ENCODE measurements around the gene CD46.
"Not testable (repeated sequence)": the region's sequence is repeated elsewhere in the genome, so short reads cannot be mapped to it uniquely, and the experiment has no call there.

CD46 gene

DNA sequence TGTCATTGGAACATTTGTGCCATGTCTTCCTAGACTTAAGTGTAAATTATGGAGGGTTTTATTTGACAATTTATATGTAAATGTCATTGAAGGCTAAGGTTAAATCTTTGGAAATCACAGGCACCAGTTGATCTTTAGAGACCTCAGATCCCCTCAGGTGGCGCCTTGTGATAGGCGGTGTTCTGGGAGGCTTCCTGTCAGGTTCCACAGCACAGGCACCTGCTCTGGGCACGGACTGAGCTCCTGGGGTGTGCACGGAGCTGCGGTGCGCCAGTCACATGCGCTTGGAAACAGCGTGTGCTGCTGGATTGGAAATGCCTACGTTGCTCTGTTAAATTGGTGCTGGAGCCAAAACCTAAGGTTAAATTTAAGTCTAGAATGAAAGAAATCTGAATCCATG is 12.1 kb downstream of the CD46 start:
- H3K79me2 ChIP-seq (ENCODE audit: insufficient read depth, low read length), result peaks cover 6% of the 10 kb centered on the region; the same call in 1 of the 2 replicates
- no peak overlapping the region for H2AFZ ChIP-seq (ENCODE audit: low read depth, low read length)
- no peak for ATAC-seq (ENCODE audit: insufficient read depth, low read depth)
- TF ChIP-seq, protein P1, sequence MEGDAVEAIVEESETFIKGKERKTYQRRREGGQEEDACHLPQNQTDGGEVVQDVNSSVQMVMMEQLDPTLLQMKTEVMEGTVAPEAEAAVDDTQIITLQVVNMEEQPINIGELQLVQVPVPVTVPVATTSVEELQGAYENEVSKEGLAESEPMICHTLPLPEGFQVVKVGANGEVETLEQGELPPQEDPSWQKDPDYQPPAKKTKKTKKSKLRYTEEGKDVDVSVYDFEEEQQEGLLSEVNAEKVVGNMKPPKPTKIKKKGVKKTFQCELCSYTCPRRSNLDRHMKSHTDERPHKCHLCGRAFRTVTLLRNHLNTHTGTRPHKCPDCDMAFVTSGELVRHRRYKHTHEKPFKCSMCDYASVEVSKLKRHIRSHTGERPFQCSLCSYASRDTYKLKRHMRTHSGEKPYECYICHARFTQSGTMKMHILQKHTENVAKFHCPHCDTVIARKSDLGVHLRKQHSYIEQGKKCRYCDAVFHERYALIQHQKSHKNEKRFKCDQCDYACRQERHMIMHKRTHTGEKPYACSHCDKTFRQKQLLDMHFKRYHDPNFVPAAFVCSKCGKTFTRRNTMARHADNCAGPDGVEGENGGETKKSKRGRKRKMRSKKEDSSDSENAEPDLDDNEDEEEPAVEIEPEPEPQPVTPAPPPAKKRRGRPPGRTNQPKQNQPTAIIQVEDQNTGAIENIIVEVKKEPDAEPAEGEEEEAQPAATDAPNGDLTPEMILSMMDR (IDR thresholded peaks at IDR 0.05; ENCODE audit: borderline replicate concordance, extremely low read depth, low read length, poor library complexity, severe bottlenecking), result no peak
- TF ChIP-seq EZH2 (IDR thresholded peaks at IDR 0.05; ENCODE audit: borderline replicate concordance, low read depth, low read length, severe bottlenecking), result no peak
- H3K4me2 ChIP-seq (ENCODE audit: insufficient read depth, low read length), result no peak overlapping the region
- H4K20me1 ChIP-seq (ENCODE audit: insufficient read depth, low read length), result peaks cover 5% of the 10 kb centered on the region; the same call in 1 of the 2 replicates
- no peaks in the 10 kb centered on the region for H3K4me1 ChIP-seq (ENCODE audit: insufficient read depth, low read length)
- peaks cover 94% of the 10 kb centered on the region for H3K36me3 ChIP-seq (ENCODE audit: insufficient read depth, low read length)
- H3K27me3 ChIP-seq (ENCODE audit: insufficient read depth, low read length, poor library complexity), result no peaks in the 10 kb centered on the region
- H3K9ac ChIP-seq (ENCODE audit: low read depth, low read length), result no peak overlapping the region
- DNase-seq, result no peak
- H3K9me3 ChIP-seq (ENCODE audit: insufficient read depth, low read length, severe bottlenecking), result no peaks in the 10 kb centered on the region
- no peak overlapping the region for H3K4me3 ChIP-seq (ENCODE audit: low read depth in 1 of 2, low read length in 2 of 2)
- no peak overlapping the region for H3K27ac ChIP-seq (ENCODE audit: low read length)

DNA sequence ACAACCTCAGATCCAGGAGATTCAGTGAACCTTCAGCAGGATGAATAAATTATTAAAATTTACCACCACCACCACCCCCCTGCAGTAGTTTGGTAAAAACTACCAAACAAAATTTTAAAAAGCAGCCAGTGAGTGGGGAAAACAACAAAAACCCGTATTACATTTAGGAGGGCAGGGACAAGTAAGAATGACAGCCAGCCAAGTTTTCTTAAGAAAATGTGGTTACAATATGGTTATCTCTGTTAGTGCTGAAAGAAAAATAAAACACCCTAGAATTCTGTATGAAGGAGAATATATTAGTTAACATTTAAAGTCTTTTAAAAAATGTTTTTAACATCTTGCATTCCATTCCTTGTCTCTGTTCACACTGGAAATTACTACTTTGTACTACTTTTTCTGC is 14.7 kb downstream of the CD46 start:
- no peaks in the 10 kb centered on the region for H3K9me3 ChIP-seq (ENCODE audit: insufficient read depth, low read length, severe bottlenecking)
- H4K20me1 ChIP-seq (ENCODE audit: insufficient read depth, low read length), result peaks cover 3% of the 10 kb centered on the region; the same call in 1 of the 2 replicates
- H3K79me2 ChIP-seq (ENCODE audit: insufficient read depth, low read length), result peaks cover 8% of the 10 kb centered on the region; the same call in 1 of the 2 replicates
- no peak overlapping the region for H3K9ac ChIP-seq (ENCODE audit: low read depth, low read length)
- H3K4me1 ChIP-seq (ENCODE audit: insufficient read depth, low read length), result no peaks in the 10 kb centered on the region
- H3K4me3 ChIP-seq (ENCODE audit: low read depth in 1 of 2, low read length in 2 of 2), result no peak overlapping the region
- no peak overlapping the region for H2AFZ ChIP-seq (ENCODE audit: low read depth, low read length)
- H3K36me3 ChIP-seq (ENCODE audit: insufficient read depth, low read length), result peaks cover 83% of the 10 kb centered on the region
- no peak overlapping the region for H3K4me2 ChIP-seq (ENCODE audit: insufficient read depth, low read length)
- TF ChIP-seq, protein P1 (IDR thresholded peaks at IDR 0.05; ENCODE audit: borderline replicate concordance, extremely low read depth, low read length, poor library complexity, severe bottlenecking), result no peak
- TF ChIP-seq EZH2 (IDR thresholded peaks at IDR 0.05; ENCODE audit: borderline replicate concordance, low read depth, low read length, severe bottlenecking), result no peak
- DNase-seq, result no peak
- no peak for ATAC-seq (ENCODE audit: insufficient read depth, low read depth)
- H3K27ac ChIP-seq (ENCODE audit: low read length), result no peak overlapping the region
- H3K27me3 ChIP-seq (ENCODE audit: insufficient read depth, low read length, poor library complexity), result no peaks in the 10 kb centered on the region

DNA sequence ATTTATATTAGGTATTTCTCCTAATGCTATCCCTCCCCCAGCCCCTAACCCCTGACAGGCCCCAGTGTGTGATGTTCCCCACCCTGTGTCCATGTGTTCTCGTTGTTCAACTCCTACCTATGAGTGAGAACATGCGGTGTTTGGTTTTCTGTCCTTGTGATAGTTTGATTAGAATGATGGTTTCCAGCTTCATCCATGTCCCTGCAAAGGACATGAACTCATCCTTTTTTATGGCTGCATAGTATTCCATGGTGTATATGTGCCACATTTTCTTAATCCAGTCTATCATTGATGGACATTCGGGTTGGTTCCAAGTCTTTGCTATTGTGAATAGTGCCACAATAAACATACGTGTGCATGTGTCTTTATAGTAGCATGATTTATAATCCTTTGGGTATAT is 18.7 kb downstream of the CD46 start:
- not testable (repeated sequence) for ATAC-seq (ENCODE audit: insufficient read depth, low read depth); H3K9me3 ChIP-seq (ENCODE audit: insufficient read depth, low read length, severe bottlenecking); H3K4me1 ChIP-seq (ENCODE audit: insufficient read depth, low read length); H4K20me1 ChIP-seq (ENCODE audit: insufficient read depth, low read length); H3K9ac ChIP-seq (ENCODE audit: low read depth, low read length); H3K4me2 ChIP-seq (ENCODE audit: insufficient read depth, low read length); H3K4me3 ChIP-seq (ENCODE audit: low read depth in 1 of 2, low read length in 2 of 2); H3K27me3 ChIP-seq (ENCODE audit: insufficient read depth, low read length, poor library complexity); H2AFZ ChIP-seq (ENCODE audit: low read depth, low read length); H3K27ac ChIP-seq (ENCODE audit: low read length); DNase-seq
- H3K36me3 ChIP-seq (ENCODE audit: insufficient read depth, low read length), result peaks cover 50% of the 10 kb centered on the region
- peaks cover 12% of the 10 kb centered on the region; the same call in 1 of the 2 replicates for H3K79me2 ChIP-seq (ENCODE audit: insufficient read depth, low read length)

DNA sequence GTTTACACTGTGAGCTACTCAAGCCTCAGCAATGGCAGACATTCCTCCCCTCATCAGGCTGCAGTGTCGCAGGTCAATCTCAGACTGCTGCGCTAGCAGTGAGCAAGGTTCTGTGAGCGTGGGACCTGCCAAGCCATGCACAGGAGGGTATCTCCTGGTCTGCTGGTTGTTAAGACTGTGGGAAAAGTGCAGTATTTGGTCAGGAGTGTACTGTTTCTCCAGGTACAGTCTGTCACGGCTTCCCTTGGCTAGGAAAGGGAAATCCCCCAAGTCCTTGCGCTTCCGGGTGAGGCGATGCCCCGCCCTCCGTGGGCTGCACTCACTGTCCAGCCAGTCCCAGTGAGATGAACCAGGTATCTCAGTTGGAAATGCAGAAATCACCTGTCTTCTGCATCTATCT is 24.2 kb downstream of the CD46 start:
- not testable (repeated sequence) for ATAC-seq (ENCODE audit: insufficient read depth, low read depth); H3K4me1 ChIP-seq (ENCODE audit: insufficient read depth, low read length); H3K9me3 ChIP-seq (ENCODE audit: insufficient read depth, low read length, severe bottlenecking); H3K27me3 ChIP-seq (ENCODE audit: insufficient read depth, low read length, poor library complexity); H3K9ac ChIP-seq (ENCODE audit: low read depth, low read length); H3K27ac ChIP-seq (ENCODE audit: low read length); H2AFZ ChIP-seq (ENCODE audit: low read depth, low read length); H4K20me1 ChIP-seq (ENCODE audit: insufficient read depth, low read length); DNase-seq; H3K4me2 ChIP-seq (ENCODE audit: insufficient read depth, low read length); H3K4me3 ChIP-seq (ENCODE audit: low read depth in 1 of 2, low read length in 2 of 2)
- Histone ChIP-seq H3K79me2 (ENCODE audit: insufficient read depth, low read length) (peaks cover 46% of the 10 kb centered on the region), H3K36me3 (ENCODE audit: insufficient read depth, low read length) (peaks cover 42% of the 10 kb centered on the region)

DNA sequence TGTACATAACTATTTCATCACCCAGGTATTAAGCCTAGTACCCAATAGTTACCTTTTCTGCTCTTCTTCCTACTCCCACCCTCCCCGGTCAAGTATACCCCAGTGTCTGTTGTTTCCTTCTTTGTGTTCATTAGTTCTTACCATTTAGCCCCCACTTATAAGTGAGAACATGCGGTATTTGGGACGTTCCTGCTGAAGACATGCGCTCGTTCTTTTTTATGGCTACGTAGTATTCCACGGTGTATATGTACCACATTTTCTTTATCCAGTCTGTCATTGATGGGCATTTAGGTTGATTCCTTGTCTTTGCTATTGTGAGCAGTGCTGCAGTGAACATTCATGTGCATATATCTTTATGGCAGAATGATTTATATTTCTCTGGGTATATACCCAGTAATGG is 25.6 kb downstream of the CD46 start:
- H3K4me3 ChIP-seq (ENCODE audit: low read depth in 1 of 2, low read length in 2 of 2); H4K20me1 ChIP-seq (ENCODE audit: insufficient read depth, low read length); H3K9me3 ChIP-seq (ENCODE audit: insufficient read depth, low read length, severe bottlenecking); H3K4me2 ChIP-seq (ENCODE audit: insufficient read depth, low read length); H3K27me3 ChIP-seq (ENCODE audit: insufficient read depth, low read length, poor library complexity); H3K4me1 ChIP-seq (ENCODE audit: insufficient read depth, low read length); ATAC-seq (ENCODE audit: insufficient read depth, low read depth); H2AFZ ChIP-seq (ENCODE audit: low read depth, low read length); H3K27ac ChIP-seq (ENCODE audit: low read length); DNase-seq; H3K9ac ChIP-seq (ENCODE audit: low read depth, low read length): not testable (repeated sequence)
- peaks cover 46% of the 10 kb centered on the region for H3K79me2 ChIP-seq (ENCODE audit: insufficient read depth, low read length)
- H3K36me3 ChIP-seq (ENCODE audit: insufficient read depth, low read length), result peaks cover 47% of the 10 kb centered on the region
